ENCODE data around the gene ANKRD39.

Gene ANKRD39

GRCh38 chr2:96887493-96888012 is 29.7 kb upstream of the ANKRD39 start:
- no peak for DNase-seq (ENCODE audit: low read depth)

DNA sequence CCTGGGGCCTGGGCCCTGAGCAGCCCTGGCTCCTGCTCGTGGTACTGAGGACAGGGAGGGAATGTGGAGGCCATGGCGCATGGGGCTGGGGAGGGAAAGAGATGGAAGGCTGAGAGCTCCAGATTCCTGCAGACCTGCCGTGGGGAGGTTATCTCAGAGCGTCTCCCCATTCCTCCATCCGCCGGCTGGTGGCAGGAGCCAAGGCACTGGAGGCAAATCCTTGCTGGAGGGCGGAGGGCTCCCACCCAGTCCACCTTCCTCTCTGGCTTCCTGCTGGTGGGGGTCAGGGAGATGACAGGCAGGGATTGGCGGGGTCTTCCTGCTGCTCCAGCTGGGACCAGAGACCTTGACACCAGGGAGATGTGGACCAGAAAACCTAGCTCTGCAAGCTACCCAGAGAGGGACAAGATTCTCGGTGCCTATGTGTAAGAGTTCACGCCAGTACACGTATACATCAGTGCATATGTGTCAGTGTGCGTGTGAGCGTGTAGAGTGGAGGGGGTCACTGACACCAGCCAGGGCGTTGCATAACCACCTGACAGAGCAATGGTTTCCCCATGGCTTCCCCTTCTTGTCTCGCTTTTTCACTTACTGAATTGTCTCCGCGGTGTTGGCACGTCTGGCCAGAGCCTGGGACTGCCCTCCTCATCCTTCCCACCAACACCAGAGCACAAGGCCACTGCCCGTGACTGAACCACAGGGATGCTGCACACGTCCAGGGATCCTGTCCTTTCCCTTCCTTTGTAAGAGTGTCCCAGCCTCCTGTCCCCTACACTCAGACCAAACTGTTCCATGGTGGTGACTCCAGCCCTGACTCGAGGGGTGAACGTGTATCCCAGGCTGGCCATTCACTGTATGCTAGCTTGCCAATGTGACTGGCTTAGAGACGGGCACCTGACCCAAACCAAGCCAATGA is 27.9 kb upstream of the ANKRD39 start:
- no peak for DNase-seq (ENCODE audit: low read depth)

DNA sequence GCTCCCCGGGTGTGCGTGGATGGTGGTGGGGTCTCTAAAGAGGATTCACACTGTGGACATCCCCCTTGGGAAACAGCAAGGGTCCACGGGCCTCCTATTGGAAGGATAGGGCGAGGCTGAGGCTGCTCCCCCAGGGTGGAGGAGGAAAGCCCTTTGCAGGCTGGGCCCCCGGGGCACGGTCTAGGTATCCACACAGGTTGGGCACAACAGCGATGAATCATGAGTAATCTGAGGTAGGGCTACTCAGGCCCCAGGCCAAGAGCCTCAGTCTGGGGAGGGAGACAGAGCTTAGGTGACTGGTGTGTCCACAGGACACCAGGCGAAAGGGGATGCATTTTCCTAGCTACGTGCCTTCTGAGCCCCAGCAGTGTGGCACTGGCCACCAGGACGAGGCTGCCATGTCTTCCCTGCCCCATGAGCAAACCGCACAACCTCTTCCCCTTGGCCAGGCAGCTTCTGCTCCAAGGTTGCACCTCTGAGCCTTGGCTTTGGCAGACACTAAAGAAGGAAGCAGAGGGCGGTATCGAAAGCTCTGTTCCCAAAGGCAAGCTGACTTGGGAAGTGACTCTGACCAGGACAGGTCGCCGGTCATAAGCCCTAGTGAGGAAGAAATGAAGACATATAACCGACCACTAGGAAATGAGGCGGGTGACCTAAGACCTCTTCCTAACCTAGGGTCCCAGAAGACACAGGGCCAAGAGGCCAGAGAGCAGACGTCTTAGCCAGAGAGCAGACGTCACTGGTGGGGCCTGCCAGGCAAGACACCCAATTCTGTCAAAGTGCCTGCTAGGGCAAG is 26.7 kb upstream of the ANKRD39 start:
- DNase-seq (ENCODE audit: low read depth): no peak

GRCh38 chr2:96883306-96883705 is 25.5 kb upstream of the ANKRD39 start:
- no peak for DNase-seq (ENCODE audit: low read depth)

DNA sequence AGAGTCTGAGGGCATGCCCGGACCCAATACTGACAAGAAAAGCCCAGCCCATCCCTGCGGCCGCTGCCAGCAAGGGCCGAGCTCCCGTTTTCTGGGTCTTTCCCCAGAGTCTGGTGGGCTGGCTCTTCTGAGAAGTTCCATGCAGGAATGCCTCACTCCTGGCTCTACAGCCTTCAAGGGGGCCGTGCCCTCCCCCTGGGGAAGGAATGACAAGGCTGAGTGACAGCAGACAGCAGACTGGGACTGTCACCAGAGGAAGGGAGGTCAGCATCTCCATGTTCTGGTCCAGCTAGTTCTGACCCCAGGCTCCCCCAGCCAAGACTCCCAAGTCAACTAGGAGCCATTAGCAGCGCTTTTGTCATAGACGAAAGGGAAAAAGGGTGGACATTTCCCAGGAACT is 25.1 kb upstream of the ANKRD39 start:
- no peak for DNase-seq (ENCODE audit: low read depth)

GRCh38 chr2:96882230-96882629 is 24.4 kb upstream of the ANKRD39 start:
- DNase-seq (ENCODE audit: low read depth): no peak

DNA sequence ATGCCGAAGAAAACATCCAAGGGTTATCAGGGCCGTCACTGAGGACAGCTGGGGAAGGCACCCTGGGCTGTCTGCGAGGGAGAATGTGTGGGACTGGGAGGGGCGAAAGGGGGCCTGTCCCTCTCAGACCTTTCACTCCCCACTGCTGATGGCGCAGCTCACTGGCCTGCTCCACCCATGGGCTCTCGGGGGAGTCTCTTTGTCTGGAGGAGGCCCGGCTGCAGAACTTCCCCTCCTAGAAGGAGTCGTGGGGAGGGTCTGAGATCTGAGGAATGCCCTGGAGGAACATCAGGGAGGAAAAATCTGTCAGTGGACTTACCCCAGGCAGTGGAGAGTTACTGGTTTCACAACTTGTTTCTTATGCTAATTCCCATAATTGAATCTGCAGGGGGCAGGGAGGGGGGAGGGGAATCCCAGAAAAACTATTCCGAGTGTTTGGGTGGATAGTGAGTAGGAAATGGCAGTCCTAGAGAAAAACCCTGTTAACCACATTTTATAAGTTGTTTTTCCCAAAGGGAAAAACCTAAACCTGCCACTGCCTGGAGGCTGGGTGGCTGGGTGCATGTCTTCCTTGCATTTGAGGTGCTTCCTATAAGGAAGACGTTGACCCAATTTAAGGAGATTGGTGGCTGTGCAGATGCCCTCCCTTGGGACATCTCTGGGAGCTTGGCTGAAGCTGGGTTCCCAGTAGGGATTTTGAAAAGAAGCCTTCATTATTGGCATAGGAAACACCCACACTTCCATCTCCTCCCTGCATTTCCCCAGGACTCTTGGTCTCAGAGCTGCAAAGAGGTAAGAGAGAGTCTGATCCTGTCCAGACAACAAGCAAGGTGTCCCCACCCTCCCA is 23.8 kb upstream of the ANKRD39 start:
- no peak for DNase-seq (ENCODE audit: low read depth)

GRCh38 chr2:96880891-96881273 is 23.1 kb upstream of the ANKRD39 start:
- no peak for DNase-seq (ENCODE audit: low read depth)

GRCh38 chr2:96879545-96880040 is 21.8 kb upstream of the ANKRD39 start:
- DNase-seq (ENCODE audit: low read depth): no peak

- DNase-seq (ENCODE audit: low read depth): no peak
Observed at GRCh38 chr2:96878796-96879544, 21.2 kb upstream of the ANKRD39 start.

GRCh38 chr2:96878171-96878570 is 20.4 kb upstream of the ANKRD39 start:
- no peak for DNase-seq (ENCODE audit: low read depth)

- no peak for DNase-seq (ENCODE audit: low read depth)
Observed at GRCh38 chr2:96877631-96878092, 19.8 kb upstream of the ANKRD39 start.

- DNase-seq (ENCODE audit: low read depth): no peak
Observed at GRCh38 chr2:96877042-96877451, 19.2 kb upstream of the ANKRD39 start.

DNA sequence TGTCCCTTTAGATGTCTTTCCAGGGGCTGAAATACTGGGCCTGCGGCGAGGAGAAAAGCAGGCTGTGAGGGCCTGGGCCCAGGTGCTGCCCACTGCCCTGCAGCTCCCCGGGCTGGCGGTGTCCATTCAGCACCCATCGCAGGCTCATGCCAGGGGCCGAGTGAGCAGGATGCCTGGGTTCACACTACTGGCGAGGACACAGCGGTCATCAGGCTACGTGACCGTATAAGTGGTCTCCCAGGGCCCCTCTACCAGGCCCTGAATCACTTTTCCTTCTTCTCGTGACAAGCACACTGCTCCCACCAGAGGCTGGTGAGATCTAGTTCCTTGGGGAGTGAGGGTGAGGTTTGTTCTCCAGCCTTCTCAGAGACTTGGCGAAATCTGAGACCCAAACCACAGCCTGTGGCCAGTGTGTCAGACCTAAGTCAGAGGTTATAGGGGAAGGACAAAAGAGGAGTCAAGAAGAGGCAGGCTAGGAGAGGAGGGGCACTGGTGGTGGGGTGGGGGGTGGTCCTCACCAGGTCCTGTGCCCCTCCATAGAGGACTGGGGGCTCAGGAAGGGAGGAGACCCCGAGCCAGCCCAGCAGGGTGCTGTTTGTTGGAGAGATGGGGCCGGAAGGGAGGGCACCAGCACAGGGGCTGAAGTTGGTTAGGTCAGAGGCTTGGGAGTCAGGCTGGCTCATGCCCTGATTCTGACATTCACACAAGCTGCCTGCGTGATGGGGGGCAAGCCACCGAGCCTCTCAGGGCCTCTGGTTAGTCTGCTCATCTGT is 18.6 kb upstream of the ANKRD39 start:
- DNase-seq (ENCODE audit: low read depth): peak; percentile 45

DNA sequence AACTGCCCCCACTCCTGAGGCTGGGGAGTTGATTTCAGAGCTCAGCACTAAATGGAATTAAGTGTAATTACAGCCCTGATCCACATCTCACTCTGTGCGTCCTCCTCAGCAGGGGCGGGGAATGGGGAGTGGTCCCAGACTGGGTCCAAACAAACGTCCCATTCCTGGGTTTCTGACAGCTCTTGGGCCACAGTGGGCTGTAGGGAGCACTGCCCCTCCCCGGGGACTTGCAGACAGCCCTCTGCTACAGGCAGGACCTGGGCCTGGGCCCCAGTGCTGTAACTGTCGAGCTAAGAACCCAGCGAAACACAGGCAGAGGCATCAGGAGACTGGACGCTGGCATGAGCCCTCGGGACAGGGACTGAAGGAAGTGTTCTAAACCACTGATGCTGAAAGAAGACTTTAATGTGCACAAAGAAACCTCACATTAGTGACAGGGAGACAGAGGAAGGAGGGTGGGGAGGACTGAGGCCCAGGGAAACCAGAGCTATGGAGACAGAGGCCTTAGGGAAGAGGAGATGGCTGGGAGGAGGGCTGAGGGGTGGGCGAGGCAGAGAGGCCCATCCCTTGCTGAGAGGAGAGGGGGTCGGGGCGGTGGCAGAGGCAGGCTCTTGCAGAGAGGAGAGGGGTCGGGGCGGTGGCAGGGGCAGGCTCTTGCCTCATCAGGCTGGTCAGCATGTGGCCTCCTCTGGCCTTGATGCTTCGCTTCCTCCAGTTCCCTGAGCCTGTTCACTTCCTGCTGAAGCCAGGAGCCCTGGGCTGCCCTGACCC is 17.9 kb upstream of the ANKRD39 start:
- no peak for DNase-seq (ENCODE audit: low read depth)

DNA sequence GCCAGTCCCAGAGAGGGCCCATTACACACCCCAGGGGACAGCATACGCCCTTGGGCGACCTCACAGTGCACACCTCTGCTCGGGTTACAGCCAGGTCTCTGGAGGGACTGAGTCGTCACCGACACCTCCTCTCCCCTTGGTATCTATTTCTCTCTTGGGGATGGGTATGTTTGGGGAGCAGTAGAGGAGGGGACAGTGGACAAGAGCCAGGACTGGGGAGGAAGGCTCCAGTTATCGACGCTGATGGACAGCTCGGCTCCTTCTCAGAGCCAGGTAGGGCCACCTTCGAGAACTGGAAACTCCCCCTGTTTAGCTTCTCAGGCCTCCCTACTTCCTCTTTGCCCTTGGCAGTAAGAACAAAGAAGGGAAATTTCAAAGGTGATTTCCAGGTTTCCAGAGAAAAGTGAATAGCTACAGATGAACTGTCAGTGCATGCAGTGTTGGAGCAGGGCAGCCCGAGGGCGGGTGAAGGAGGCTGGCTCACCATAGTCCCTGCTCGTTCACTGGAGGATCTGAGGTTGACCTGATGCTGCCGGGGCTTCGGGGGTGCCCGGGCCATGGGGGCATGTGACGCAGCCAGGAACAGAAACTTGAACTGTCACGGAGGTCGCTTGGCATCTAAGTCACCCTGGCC is 16.5 kb upstream of the ANKRD39 start:
- no peak for DNase-seq (ENCODE audit: low read depth)

GRCh38 chr2:96873651-96874096 is 15.9 kb upstream of the ANKRD39 start:
- no peak for DNase-seq (ENCODE audit: low read depth)

DNA sequence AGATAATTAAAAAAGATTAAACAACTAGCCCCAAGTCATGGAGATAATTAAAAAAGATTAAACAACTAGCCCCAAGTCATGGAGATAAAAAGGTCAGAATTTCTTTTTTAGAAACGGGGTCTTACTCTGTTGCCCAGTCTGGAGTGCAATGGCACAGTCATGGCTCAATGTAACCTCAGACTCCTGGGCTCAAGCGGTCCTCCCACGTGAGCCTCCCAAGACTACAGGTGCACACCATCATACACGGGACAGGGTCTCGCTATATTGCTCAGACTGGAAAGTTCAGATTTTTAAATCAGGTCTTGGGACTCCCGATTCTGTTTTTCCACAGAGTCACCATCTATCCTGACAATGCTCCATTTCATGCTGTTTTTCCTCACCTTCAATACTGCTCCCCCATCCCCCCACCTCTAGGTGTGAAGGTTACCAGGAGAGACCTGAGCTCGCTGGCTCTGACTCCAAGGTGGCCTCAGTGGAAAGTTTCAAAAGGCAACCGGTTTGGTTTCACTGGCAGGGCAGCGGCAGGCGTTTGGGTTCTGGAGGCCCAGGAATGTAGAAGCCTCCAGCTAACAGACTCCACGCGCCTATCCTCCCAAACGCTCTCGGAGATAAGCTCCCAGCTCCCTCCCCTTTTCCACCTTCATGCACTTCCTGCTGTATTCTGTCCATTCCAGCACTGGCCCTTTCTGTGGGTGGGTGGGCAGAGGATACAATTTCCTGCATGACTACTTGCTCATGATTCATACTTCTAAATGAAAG is 15.0 kb upstream of the ANKRD39 start:
- no peak for DNase-seq (ENCODE audit: low read depth)
